Activated CD4-positive, CD25-positive, alpha-beta regulatory T cell treated with anti-CD3 and anti-CD28 coated beads, Interleukin-2, amount 50 U/mL, for 16 hours (primary cell): ENCODE measurements around the gene CDK11B.

Experiments used
- DNase-seq: peaks from one replicate; pipeline ENCODE4 v3.0.0-alpha.2; 2020; ENCODE audit warnings: low read depth, low spot score

The CDK11B gene

GRCh38 chr1:1627829-1628753, 30.7 kb downstream of the CDK11B start:
- DNase-seq: no peak

GRCh38 chr1:1627261-1627828, 31.5 kb downstream of the CDK11B start:
- no peak for DNase-seq

GRCh38 chr1:1626207-1627141, 32.3 kb downstream of the CDK11B start:
- no peak for DNase-seq

- no peak for DNase-seq
Measured at GRCh38 chr1:1625824-1626206, 33.0 kb downstream of the CDK11B start.

- no peak for DNase-seq
Measured at GRCh38 chr1:1625404-1625775, 33.4 kb downstream of the CDK11B start.

- no peak for DNase-seq
Measured at GRCh38 chr1:1624443-1625403, 34.1 kb downstream of the CDK11B start.

- DNase-seq: no peak
Measured at GRCh38 chr1:1623631-1624442, 35.0 kb downstream of the CDK11B start.

GRCh38 chr1:1623181-1623630, 35.6 kb downstream of the CDK11B start:
- DNase-seq: no peak

- no peak for DNase-seq
Measured at GRCh38 chr1:1622788-1623094, 36.1 kb downstream of the CDK11B start.

GRCh38 chr1:1622010-1622787, 36.6 kb downstream of the CDK11B start:
- DNase-seq: no peak

GRCh38 chr1:1621173-1622009, 37.4 kb downstream of the CDK11B start:
- no peak for DNase-seq

- DNase-seq: no peak
Measured at GRCh38 chr1:1620433-1621139, 38.2 kb downstream of the CDK11B start.

GRCh38 chr1:1619917-1620361, 38.9 kb downstream of the CDK11B start:
- DNase-seq: no peak

- no peak for DNase-seq
Measured at GRCh38 chr1:1618396-1619068, 40.3 kb downstream of the CDK11B start.

- DNase-seq: no peak
Measured at GRCh38 chr1:1617925-1618324, 40.9 kb downstream of the CDK11B start.

- no peak for DNase-seq
Measured at GRCh38 chr1:1617516-1617915, 41.3 kb downstream of the CDK11B start.

GRCh38 chr1:1616838-1617237, 42.0 kb downstream of the CDK11B start:
- no peak for DNase-seq
